Cardiac muscle cell (in vitro differentiated cells and primary cell): ENCODE measurements around the gene PGAM4. TPM values are rescaled to one million over a fixed set of nuclear protein-coding genes. Genes with fewer than 3 reads are reported as not detected.

Experiments
- DNase-seq, 2 donors: peaks; one replicate each; pipeline versions ENCODE4 v3.0.0 to v3.0.0-alpha.2; 2010 to 2017; ENCODE audit warnings: low read depth in 1 of 2, low spot score in 1 of 2
- H3K27ac ChIP-seq: fragments of 200-600 bp; sonication (generic); 2 replicates; pipeline ENCODE4 v1.5.1; 2016
- H3K27me3 ChIP-seq: fragments of 200-600 bp; sonication (generic); 2 replicates; pipeline ENCODE4 v1.6.0; 2016; ENCODE audit warnings: control low read depth
- H3K36me3 ChIP-seq: fragments of 200-600 bp; sonication (generic); 2 replicates; pipeline ENCODE4 v1.5.1; 2016; ENCODE audit warnings: control low read depth
- H3K4me1 ChIP-seq: fragments of 200-600 bp; sonication (generic); 2 replicates; pipeline ENCODE4 v1.8.1; 2017; ENCODE audit warnings: low read depth, mild to moderate bottlenecking, mixed run types
- H3K4me3 ChIP-seq: fragments of 200-600 bp; sonication (generic); 2 replicates; pipeline ENCODE4 v1.5.1; 2016; ENCODE audit warnings: mild to moderate bottlenecking
- H3K9me3 ChIP-seq: fragments of 200-600 bp; sonication (generic); 2 replicates; pipeline ENCODE4 v1.5.1; 2017; ENCODE audit warnings: low read depth, mild to moderate bottlenecking, control low read depth
- polyA plus RNA-seq: library from polyadenylated mRNA; unstranded; fragments of >200 nt; fragmentation: Nextera tagmentation; extraction: Ambion mirVana; gene quantifications from 2 replicates; pipeline ENCODE4 v1.2.1, GENCODE V29; 2016
- total RNA-seq: library from RNA; depleted of rRNA; stranded (reverse); fragments of >200 nt; gene quantifications from 2 replicates; pipeline ENCODE4 v1.2.3, GENCODE V29; 2016
- TF ChIP-seq, protein P1 (sequence below): IDR thresholded peaks from 2 replicates; pipeline ENCODE4 v1.5.1; 2012; ENCODE audit warnings: low read depth, mild to moderate bottlenecking, low read length

PGAM4 gene
- total RNA-seq (not detected in 2 replicates), polyA plus RNA-seq (0.39 and 0.55 TPM in 2 replicates)

DNA sequence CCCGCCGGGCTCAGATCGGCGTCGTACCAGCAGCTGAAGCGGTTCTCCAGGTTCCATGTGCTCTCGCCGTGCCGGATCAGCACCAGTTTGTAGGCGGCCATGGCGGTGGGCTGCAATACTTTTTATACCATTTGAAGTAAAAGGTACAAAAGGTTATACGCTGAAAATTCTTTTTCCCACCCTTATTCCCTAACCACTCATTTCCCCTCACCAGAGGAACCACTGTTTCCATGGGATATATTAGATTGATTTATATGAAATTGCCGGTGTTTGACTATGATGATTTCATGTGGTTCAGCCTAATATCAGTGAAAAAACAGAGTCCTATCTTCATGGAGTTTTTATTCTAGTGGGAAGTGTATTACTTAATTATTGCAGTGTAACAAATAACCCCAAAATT lies at the start of gene PGAM4:
TSS of gene PGAM4 (minus strand) at position 101 of the 400 bp plus-strand sequence. CDS start at position 101, 0 bp downstream.
- Histone ChIP-seq H3K27me3 (no peaks in the 10 kb centered on the region), H3K36me3 (no peaks in the 10 kb centered on the region), H3K4me3 (no peak within 1 kb of the TSS), H3K9me3 (no peaks in the 10 kb centered on the region), H3K4me1 (no peaks in the 10 kb centered on the region), H3K27ac (no peak within 1 kb of the TSS)
- TF ChIP-seq, protein P1, sequence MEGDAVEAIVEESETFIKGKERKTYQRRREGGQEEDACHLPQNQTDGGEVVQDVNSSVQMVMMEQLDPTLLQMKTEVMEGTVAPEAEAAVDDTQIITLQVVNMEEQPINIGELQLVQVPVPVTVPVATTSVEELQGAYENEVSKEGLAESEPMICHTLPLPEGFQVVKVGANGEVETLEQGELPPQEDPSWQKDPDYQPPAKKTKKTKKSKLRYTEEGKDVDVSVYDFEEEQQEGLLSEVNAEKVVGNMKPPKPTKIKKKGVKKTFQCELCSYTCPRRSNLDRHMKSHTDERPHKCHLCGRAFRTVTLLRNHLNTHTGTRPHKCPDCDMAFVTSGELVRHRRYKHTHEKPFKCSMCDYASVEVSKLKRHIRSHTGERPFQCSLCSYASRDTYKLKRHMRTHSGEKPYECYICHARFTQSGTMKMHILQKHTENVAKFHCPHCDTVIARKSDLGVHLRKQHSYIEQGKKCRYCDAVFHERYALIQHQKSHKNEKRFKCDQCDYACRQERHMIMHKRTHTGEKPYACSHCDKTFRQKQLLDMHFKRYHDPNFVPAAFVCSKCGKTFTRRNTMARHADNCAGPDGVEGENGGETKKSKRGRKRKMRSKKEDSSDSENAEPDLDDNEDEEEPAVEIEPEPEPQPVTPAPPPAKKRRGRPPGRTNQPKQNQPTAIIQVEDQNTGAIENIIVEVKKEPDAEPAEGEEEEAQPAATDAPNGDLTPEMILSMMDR = no peak
- DNase-seq = no peak

DNA sequence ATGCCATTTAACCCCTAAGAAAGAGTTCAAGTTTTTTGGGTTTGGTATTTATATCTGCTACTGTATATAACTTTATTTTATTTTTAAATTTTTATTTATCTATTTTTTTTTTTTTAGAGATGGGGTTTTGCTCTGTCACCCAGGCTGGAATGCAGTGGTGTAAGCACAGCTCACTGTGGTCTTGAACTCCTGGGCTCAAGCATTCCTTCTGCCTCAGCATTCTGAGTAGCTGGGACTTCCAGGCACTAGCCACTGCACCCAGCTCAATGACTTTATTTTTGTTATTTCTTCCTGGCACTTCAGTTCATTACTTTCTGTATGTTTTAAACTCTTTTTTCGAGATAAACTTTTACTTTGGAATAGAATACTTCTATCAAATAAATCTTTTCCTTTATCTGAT lies 42.4 kb upstream of the PGAM4 start:
- Histone ChIP-seq H3K27me3 (no peaks in the 10 kb centered on the region), H3K4me3 (no peak overlapping the region), H3K9me3 (no peaks in the 10 kb centered on the region), H3K36me3 (no peaks in the 10 kb centered on the region), H3K27ac (no peak overlapping the region), H3K4me1 (no peaks in the 10 kb centered on the region)
- DNase-seq = no peak
- TF ChIP-seq, protein P1 = no peak

DNA sequence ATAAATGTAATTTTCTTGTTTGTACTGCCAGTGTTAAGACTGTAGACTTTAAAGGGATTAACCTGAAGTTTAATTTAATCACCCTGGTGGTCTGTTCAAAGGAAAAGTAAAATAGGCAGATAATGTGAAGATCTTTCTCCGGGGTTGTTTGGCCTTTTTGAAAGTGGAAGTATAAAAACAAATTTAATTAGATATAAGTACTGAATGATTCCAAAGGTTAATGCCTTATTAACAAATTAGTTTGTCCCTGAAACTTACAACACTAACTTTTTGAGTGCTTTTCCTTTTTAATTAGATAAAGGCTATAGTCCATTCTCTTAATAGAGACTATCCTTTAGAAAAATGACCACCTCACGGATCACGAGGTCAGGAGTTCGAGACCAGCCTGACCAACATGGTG lies 10.4 kb upstream of the PGAM4 start:
- H3K36me3 ChIP-seq = no peaks in the 10 kb centered on the region
- H3K27ac ChIP-seq = no peak overlapping the region
- no peak for DNase-seq
- no peaks in the 10 kb centered on the region for H3K27me3 ChIP-seq
- no peaks in the 10 kb centered on the region for H3K4me1 ChIP-seq
- TF ChIP-seq, protein P1 = no peak
- no peak overlapping the region for H3K4me3 ChIP-seq
- H3K9me3 ChIP-seq = no peaks in the 10 kb centered on the region

DNA sequence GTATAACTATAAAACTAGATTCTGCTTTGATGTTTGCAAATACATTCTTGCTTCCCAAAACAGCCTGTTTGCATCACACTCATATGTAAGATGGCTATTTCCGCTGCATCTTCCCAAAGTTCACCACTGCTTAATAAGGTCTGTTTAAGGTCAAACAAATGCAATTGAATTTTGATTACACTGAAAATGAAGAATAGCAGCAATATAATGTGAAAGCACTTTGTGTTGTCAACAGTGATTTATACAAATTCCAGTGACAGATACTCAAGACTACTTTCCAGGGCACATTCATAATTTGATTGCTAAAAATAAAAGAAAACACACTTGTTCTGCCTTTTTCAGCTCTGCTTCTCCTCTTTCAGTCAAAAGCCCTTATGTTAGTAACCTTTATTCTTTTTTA lies 8.1 kb upstream of the PGAM4 start:
- H3K4me1 ChIP-seq = no peaks in the 10 kb centered on the region
- TF ChIP-seq, protein P1 = no peak
- no peak overlapping the region for H3K27ac ChIP-seq
- H3K27me3 ChIP-seq = no peaks in the 10 kb centered on the region
- H3K9me3 ChIP-seq = no peaks in the 10 kb centered on the region
- H3K4me3 ChIP-seq = no peak overlapping the region
- DNase-seq = no peak
- H3K36me3 ChIP-seq = no peaks in the 10 kb centered on the region

DNA sequence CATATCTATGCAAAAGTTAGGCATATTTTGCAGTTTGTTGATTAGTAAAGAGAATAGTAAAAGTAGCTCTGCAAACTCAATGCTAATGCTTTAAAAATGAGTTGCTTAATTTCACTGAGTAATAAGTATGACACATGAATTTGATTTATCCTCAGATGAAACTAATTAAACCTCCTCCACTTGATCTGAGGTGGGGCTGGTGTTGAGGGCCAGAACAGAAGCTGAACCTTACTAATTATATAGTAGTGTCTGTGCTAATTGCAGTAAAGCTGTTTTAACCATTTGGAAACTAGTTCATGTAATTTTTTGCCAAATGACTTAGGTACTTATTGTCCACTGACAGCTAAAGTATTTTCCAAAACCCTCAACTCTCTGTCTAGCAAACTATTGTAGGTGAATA lies 7.7 kb upstream of the PGAM4 start:
- Histone ChIP-seq H3K4me1 (no peaks in the 10 kb centered on the region), H3K36me3 (no peaks in the 10 kb centered on the region), H3K27ac (no peak overlapping the region), H3K4me3 (no peak overlapping the region), H3K27me3 (no peaks in the 10 kb centered on the region), H3K9me3 (no peaks in the 10 kb centered on the region)
- DNase-seq = no peak
- TF ChIP-seq, protein P1 = no peak

DNA sequence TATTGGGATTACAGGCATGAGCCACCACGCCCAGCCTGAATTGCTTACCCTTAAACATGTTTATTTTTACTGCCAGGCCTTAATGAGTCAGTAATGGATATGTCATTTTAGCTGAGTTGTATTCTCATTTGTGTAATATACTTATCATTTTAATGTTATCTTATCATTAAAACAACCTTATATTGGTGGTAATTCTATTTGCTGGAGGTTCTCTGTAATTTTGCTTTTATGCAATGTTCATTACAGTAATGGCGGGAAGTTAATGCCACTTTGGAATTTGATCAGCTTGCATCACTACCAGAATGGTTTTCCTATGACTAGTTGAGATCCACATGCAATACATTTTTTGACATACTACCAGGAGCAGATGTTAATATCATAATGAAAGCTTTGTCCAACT lies 6.3 kb upstream of the PGAM4 start:
- Histone ChIP-seq H3K9me3 (no peaks in the 10 kb centered on the region), H3K4me1 (no peaks in the 10 kb centered on the region), H3K27me3 (no peaks in the 10 kb centered on the region), H3K36me3 (no peaks in the 10 kb centered on the region), H3K27ac (no peak overlapping the region), H3K4me3 (no peak overlapping the region)
- DNase-seq = no peak
- TF ChIP-seq, protein P1 = no peak
